Chondrocyte (in vitro differentiated cells): Measurements from ENCODE around the gene LTBP1. TPM values are rescaled to one million over a fixed set of nuclear protein-coding genes. Genes with fewer than 3 reads are reported as not detected.

Experiments
- DNase-seq: peaks from one replicate; pipeline ENCODE4 v3.0.0; 2021; ENCODE audit warnings: mixed read lengths, low spot score
- H3K27ac Mint-ChIP-seq: one replicate; pipeline ENCODE4 v1.8.0; 2021; ENCODE audit warnings: mild to moderate bottlenecking, moderate library complexity, mixed read lengths; ENCODE audit not compliant: unreplicated experiment
- H3K27me3 Mint-ChIP-seq: 2 replicates; pipeline ENCODE4 v1.8.0; 2021; ENCODE audit warnings: low read depth, mixed read lengths
- H3K36me3 Mint-ChIP-seq: 2 replicates; pipeline ENCODE4 v1.8.0; 2021; ENCODE audit warnings: low read depth, mixed read lengths
- H3K4me1 Mint-ChIP-seq: 2 replicates; pipeline ENCODE4 v1.8.0; 2021; ENCODE audit warnings: low read depth, mild to moderate bottlenecking, mixed read lengths
- H3K4me3 Mint-ChIP-seq: one replicate; pipeline ENCODE4 v1.8.0; 2021; ENCODE audit warnings: mild to moderate bottlenecking, moderate library complexity, mixed read lengths; ENCODE audit not compliant: unreplicated experiment
- H3K9me3 Mint-ChIP-seq: 2 replicates; pipeline ENCODE4 v1.8.0; 2021; ENCODE audit warnings: low read depth, mixed read lengths
- total RNA-seq: library from RNA; stranded (reverse); gene quantifications from 3 replicates; pipeline ENCODE4 v1.2.1, GENCODE V29; 2021
- TF ChIP-seq, protein P1 (sequence below): fragments of 200-600 bp; sonication (generic); IDR thresholded peaks from 2 replicates; pipeline ENCODE4 v1.5.0; 2021; ENCODE audit warnings: antibody characterized with exemption, mild to moderate bottlenecking, moderate library complexity

The LTBP1 gene
- total RNA-seq, 1 donor from 2014 or later: 398 TPM

- no peak overlapping the region for H3K4me3 Mint-ChIP-seq
- H3K9me3 Mint-ChIP-seq: no peaks in the 10 kb centered on the region
- TF ChIP-seq, protein P1, sequence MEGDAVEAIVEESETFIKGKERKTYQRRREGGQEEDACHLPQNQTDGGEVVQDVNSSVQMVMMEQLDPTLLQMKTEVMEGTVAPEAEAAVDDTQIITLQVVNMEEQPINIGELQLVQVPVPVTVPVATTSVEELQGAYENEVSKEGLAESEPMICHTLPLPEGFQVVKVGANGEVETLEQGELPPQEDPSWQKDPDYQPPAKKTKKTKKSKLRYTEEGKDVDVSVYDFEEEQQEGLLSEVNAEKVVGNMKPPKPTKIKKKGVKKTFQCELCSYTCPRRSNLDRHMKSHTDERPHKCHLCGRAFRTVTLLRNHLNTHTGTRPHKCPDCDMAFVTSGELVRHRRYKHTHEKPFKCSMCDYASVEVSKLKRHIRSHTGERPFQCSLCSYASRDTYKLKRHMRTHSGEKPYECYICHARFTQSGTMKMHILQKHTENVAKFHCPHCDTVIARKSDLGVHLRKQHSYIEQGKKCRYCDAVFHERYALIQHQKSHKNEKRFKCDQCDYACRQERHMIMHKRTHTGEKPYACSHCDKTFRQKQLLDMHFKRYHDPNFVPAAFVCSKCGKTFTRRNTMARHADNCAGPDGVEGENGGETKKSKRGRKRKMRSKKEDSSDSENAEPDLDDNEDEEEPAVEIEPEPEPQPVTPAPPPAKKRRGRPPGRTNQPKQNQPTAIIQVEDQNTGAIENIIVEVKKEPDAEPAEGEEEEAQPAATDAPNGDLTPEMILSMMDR: no peak
- no peak for DNase-seq
- H3K27me3 Mint-ChIP-seq: no peaks in the 10 kb centered on the region
- H3K36me3 Mint-ChIP-seq: no peaks in the 10 kb centered on the region
- no peak overlapping the region for H3K27ac Mint-ChIP-seq
- peaks cover 18% of the 10 kb centered on the region for H3K4me1 Mint-ChIP-seq
These were observed 56.1 kb downstream of the LTBP1 start for GRCh38 chr2:33002863-33003262.

DNA sequence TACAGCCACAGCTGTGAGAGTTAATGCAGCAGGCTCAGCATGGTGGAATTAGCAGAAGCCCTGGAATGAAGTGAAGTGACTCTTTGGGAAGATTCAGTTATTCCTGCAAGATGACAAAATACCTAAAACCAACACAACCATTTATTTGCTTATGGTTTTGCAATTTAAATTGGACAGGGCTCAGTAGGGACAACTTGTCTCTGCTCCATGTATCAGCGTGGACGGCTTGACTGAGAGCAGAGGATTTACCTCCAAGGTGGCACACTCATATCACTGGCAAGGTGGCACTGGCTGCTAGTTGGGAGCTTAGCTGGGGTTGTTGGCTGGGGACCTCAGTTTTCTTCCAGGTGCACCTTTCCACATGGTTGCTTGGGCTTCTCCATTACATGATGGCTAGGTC lies 58.3 kb downstream of the LTBP1 start:
- H3K9me3 Mint-ChIP-seq: no peaks in the 10 kb centered on the region
- no peak overlapping the region for H3K4me3 Mint-ChIP-seq
- H3K36me3 Mint-ChIP-seq: peaks cover 2% of the 10 kb centered on the region
- peaks cover 18% of the 10 kb centered on the region for H3K4me1 Mint-ChIP-seq
- no peak overlapping the region for H3K27ac Mint-ChIP-seq
- H3K27me3 Mint-ChIP-seq: no peaks in the 10 kb centered on the region
- TF ChIP-seq, protein P1: no peak
- DNase-seq: no peak

GRCh38 chr2:33008716-33009115 lies 62.0 kb downstream of the LTBP1 start:
- Mint-ChIP-seq H3K4me3 (no peak overlapping the region), H3K4me1 (peaks cover 17% of the 10 kb centered on the region), H3K36me3 (peaks cover 2% of the 10 kb centered on the region), H3K27me3 (no peaks in the 10 kb centered on the region), H3K9me3 (no peaks in the 10 kb centered on the region), H3K27ac (no peak overlapping the region)
- TF ChIP-seq, protein P1: no peak
- DNase-seq: no peak

GRCh38 chr2:33009249-33009648 lies 62.5 kb downstream of the LTBP1 start:
- Mint-ChIP-seq H3K4me1 (peaks cover 22% of the 10 kb centered on the region), H3K27me3 (no peaks in the 10 kb centered on the region), H3K4me3 (no peak overlapping the region), H3K36me3 (peaks cover 2% of the 10 kb centered on the region), H3K9me3 (no peaks in the 10 kb centered on the region), H3K27ac (no peak overlapping the region)
- TF ChIP-seq, protein P1: no peak
- DNase-seq: no peak

GRCh38 chr2:33011373-33011772 lies 64.6 kb downstream of the LTBP1 start:
- peaks cover 43% of the 10 kb centered on the region for H3K4me1 Mint-ChIP-seq
- no peak for DNase-seq
- no peaks in the 10 kb centered on the region for H3K27me3 Mint-ChIP-seq
- H3K36me3 Mint-ChIP-seq: peaks cover 2% of the 10 kb centered on the region
- TF ChIP-seq, protein P1: no peak
- H3K27ac Mint-ChIP-seq: no peak overlapping the region
- no peak overlapping the region for H3K4me3 Mint-ChIP-seq
- H3K9me3 Mint-ChIP-seq: peaks cover 4% of the 10 kb centered on the region
